HCT116 (cell line): ENCODE data around the gene DHCR24. TPM values are rescaled to one million over a fixed set of nuclear protein-coding genes. Genes with fewer than 3 reads are reported as not detected.

ENCODE experiments used
- ATAC-seq: fragments of 200-7000 bp; cut with Tn5 transposase; 2 replicates; pipeline ENCODE4 v1.9.1; 2020; ENCODE audit warnings: mild to moderate bottlenecking, moderate library complexity
- BruUV-seq: library from RNA; stranded (reverse); fragments of 400-500 nt; replicated peaks from 2 replicates; lab custom pipeline; 2021; lab: Mats Ljungman, UMichigan
- CTCF ChIA-PET: fragments of 300-600 bp; sonication (Branson Sonifier 250); formaldehyde crosslinking; loops from one replicate; lab custom pipeline; 2021; ENCODE audit warnings: antibody characterized with exemption; lab: Charles Lee
- POLR2A ChIA-PET: fragments of 300-600, 350-600 bp; sonication (Branson Sonifier 250); formaldehyde crosslinking; loops from one replicate; lab custom pipeline; 2021; ENCODE audit warnings: antibody characterized with exemption; lab: Charles Lee
- RAD21 ChIA-PET, 2 experiments: fragments of 300-600 bp; sonication (Branson Sonifier 250); formaldehyde crosslinking; loops; one replicate each; lab custom pipeline; 2023; ENCODE audit warnings: low total read pairs in 2 of 2; ENCODE audit not compliant: uncharacterized antibody in 2 of 2, unreplicated experiment in 2 of 2, low non-redundant PET in 1 of 2; lab: Charles Lee
- DNase-seq: peaks from one replicate; pipeline ENCODE4 v3.0.0-alpha.2; 2010; ENCODE audit warnings: low read depth, low spot score
- H2AFZ ChIP-seq: fragments of 200-600 bp; shearing (Covaris generic), sonication (generic); 2 replicates; pipeline ENCODE4 v1.6.1; 2017; ENCODE audit warnings: low read depth, mixed run types, mixed read lengths, antibody characterized with exemption, low read length; ENCODE audit not compliant: poor library complexity, severe bottlenecking
- H3K27ac ChIP-seq: 2 replicates; pipeline ENCODE4 v1.5.1; 2012; ENCODE audit warnings: low read depth, low read length
- H3K27me3 ChIP-seq: fragments of 200-600 bp; sonication (generic); 2 replicates; pipeline ENCODE4 v1.6.1; 2016; ENCODE audit warnings: mixed run types, low read length, mixed read lengths; ENCODE audit not compliant: insufficient read depth
- H3K36me3 ChIP-seq, 2 experiments: fragments of 200-500 bp in 1 of 2; fragments of 200-600 bp in 1 of 2; sonication (Bioruptor generic) in 1 of 2; sonication (generic) in 1 of 2; 2 replicates each; pipeline versions ENCODE4 v1.5.1 to v1.6.1; 2014 to 2016; ENCODE audit warnings: low read length in 2 of 2, inconsistent platforms in 1 of 2, mixed read lengths in 1 of 2, mixed run types in 1 of 2; ENCODE audit not compliant: insufficient read depth in 2 of 2, control insufficient read depth in 1 of 2
- H3K4me1 ChIP-seq, 2 experiments: fragments of 200-600 bp in 1 of 2; sonication (generic) in 1 of 2; 2 replicates each; pipeline versions ENCODE4 v1.5.1 to v1.6.1; 2012 to 2017; ENCODE audit warnings: low read length in 2 of 2, inconsistent platforms in 1 of 2, mild to moderate bottlenecking in 1 of 2, mixed read lengths in 1 of 2, mixed run types in 1 of 2, moderate library complexity in 1 of 2; ENCODE audit not compliant: insufficient read depth in 2 of 2, control insufficient read depth in 1 of 2
- H3K4me2 ChIP-seq: fragments of 200-600 bp; sonication (generic); 2 replicates; pipeline ENCODE4 v1.6.1; 2017; ENCODE audit warnings: mixed run types, low read length, mixed read lengths
- H3K4me3 ChIP-seq, 2 experiments: fragments of 200-600 bp in 1 of 2; sonication (generic) in 1 of 2; replicated peaks in 1 of 2; 2 replicates each; pipeline ENCODE4 v1.5.1; 2011 to 2016; ENCODE audit warnings: low read length in 2 of 2, control low read depth in 1 of 2, low read depth in 1 of 2, mild to moderate bottlenecking in 1 of 2, mixed read lengths in 1 of 2, mixed run types in 1 of 2
- H3K79me2 ChIP-seq: fragments of 200-600 bp; sonication (generic); 2 replicates; pipeline ENCODE4 v1.6.1; 2017; ENCODE audit warnings: mild to moderate bottlenecking, mixed run types, low read length, moderate library complexity, mixed read lengths; ENCODE audit not compliant: insufficient read depth
- H3K9ac ChIP-seq: fragments of 200-600 bp; sonication (generic); 2 replicates; pipeline ENCODE4 v1.6.1; 2016; ENCODE audit warnings: low read length, mixed read lengths
- H3K9me2 ChIP-seq: fragments of 200-600 bp; sonication (generic), shearing (Covaris generic); 2 replicates; pipeline ENCODE4 v1.6.1; 2017; ENCODE audit warnings: mixed run types, mild to moderate bottlenecking, moderate library complexity; ENCODE audit not compliant: insufficient read depth
- H3K9me3 ChIP-seq, 2 experiments: fragments of 200-500 bp in 1 of 2; fragments of 200-600 bp in 1 of 2; sonication (Bioruptor generic) in 1 of 2; sonication (generic) in 1 of 2; 2 replicates each; pipeline ENCODE4 v1.6.1; 2014 to 2017; ENCODE audit warnings: low read length in 2 of 2, mixed read lengths in 2 of 2, inconsistent platforms in 1 of 2, low read depth in 1 of 2, mild to moderate bottlenecking in 1 of 2, mixed run types in 1 of 2, moderate library complexity in 1 of 2; ENCODE audit not compliant: control insufficient read depth in 1 of 2, insufficient read depth in 1 of 2
- H4K20me1 ChIP-seq: fragments of 200-600 bp; sonication (generic), shearing (Covaris generic); 2 replicates; pipeline ENCODE4 v1.6.1; 2017; ENCODE audit warnings: mixed run types, mild to moderate bottlenecking, moderate library complexity; ENCODE audit not compliant: insufficient read depth
- ATF3 ChIP-seq: IDR thresholded peaks from 2 replicates; pipeline ENCODE4 v1.6.1; 2012
- CTCF ChIP-seq, 3 experiments: fragments of 200-600 bp in 1 of 3; sonication (generic) in 1 of 3; IDR thresholded peaks in 2 of 3; conservative IDR thresholded peaks in 1 of 3; 2 replicates each; pipeline ENCODE4 v1.5.1; 2012 to 2017; ENCODE audit warnings: low read depth in 2 of 3, low read length in 2 of 3, antibody characterized with exemption in 1 of 3, borderline replicate concordance in 1 of 3, control low read depth in 1 of 3, mild to moderate bottlenecking in 1 of 3, mixed read lengths in 1 of 3, mixed run types in 1 of 3, moderate library complexity in 1 of 3; ENCODE audit not compliant: insufficient read depth in 1 of 3
- ELF1 ChIP-seq: IDR thresholded peaks from 2 replicates; pipeline ENCODE4 v1.6.1; 2012; ENCODE audit warnings: low read depth, borderline replicate concordance
- EZH2 ChIP-seq: fragments of 200-600 bp; sonication (generic); IDR thresholded peaks from 2 replicates; pipeline ENCODE4 v1.6.1; 2017; ENCODE audit warnings: antibody characterized with exemption, mixed run types
- FOSL1 ChIP-seq: IDR thresholded peaks from 2 replicates; pipeline ENCODE4 v1.6.1; 2012; ENCODE audit warnings: low read depth
- MAX ChIP-seq: IDR thresholded peaks from 2 replicates; pipeline ENCODE4 v1.6.1; 2012
- POLR2A ChIP-seq: IDR thresholded peaks from 2 replicates; pipeline ENCODE4 v1.7.0; 2011; ENCODE audit warnings: borderline replicate concordance; ENCODE audit not compliant: insufficient read depth, insufficient read length; ENCODE audit errors: extremely low read depth
- POLR2AphosphoS5 ChIP-seq: IDR thresholded peaks from 2 replicates; pipeline ENCODE4 v1.6.1; 2011; ENCODE audit warnings: mild to moderate bottlenecking, low read depth, low read length, moderate library complexity
- RAD21 ChIP-seq: IDR thresholded peaks from 2 replicates; pipeline ENCODE4 v1.6.1; 2012; ENCODE audit warnings: low read depth, mild to moderate bottlenecking
- SIN3A ChIP-seq: IDR thresholded peaks from 2 replicates; pipeline ENCODE4 v1.6.1; 2012; ENCODE audit warnings: low read depth
- SRF ChIP-seq: IDR thresholded peaks from 2 replicates; pipeline ENCODE4 v1.6.1; 2012; ENCODE audit warnings: low read depth
- TCF7L2 ChIP-seq: IDR thresholded peaks from 2 replicates; pipeline ENCODE4 v1.7.0; 2011; ENCODE audit warnings: borderline replicate concordance, inconsistent platforms; ENCODE audit not compliant: insufficient read depth, insufficient read length; ENCODE audit errors: extremely low read depth
- ZNF274 ChIP-seq: fragments of 200-500 bp; sonication (Bioruptor generic); IDR thresholded peaks from 2 replicates; pipeline ENCODE4 v1.6.1; 2014; ENCODE audit warnings: mild to moderate bottlenecking, low read depth, low read length, inconsistent platforms
- intact Hi-C: fragments of 100-400 bp; cut with micrococcal nuclease; formaldehyde crosslinking; loops from 2 replicates; pipeline ENCODE4 v1.10.0; 2022
- total RNA-seq: library from RNA; stranded (reverse); gene quantifications from one replicate; pipeline ENCODE4 v1.2.1, GENCODE V29; 2021; ENCODE audit not compliant: unreplicated experiment

Gene DHCR24
- total RNA-seq, 1 experiment from 2014 or later = 132 TPM

GRCh38 chr1:54865238-54866073, 21.5 kb downstream of the DHCR24 start:
- no TSS peak for BruUV-seq
- POLR2A ChIA-PET = no interaction called here
- Histone ChIP-seq H3K9me2 (no peaks in the 10 kb centered on the region), H3K4me2 (no peak overlapping the region), H4K20me1 (0 out of 2 replicates have a peak, but pooled peaks cover 5% of the 10 kb centered on the region), H3K79me2 (no peaks in the 10 kb centered on the region), H3K4me1 (peaks cover 0 to 12% of the 10 kb centered on the region in 2 experiments; a peak in 2 of 4 replicates), H3K36me3 (peaks cover 38 to 39% of the 10 kb centered on the region in 2 experiments), H2AFZ (no peak overlapping the region), H3K9ac (no peak overlapping the region), H3K4me3 (no peak overlapping the region), H3K27me3 (no peaks in the 10 kb centered on the region), H3K9me3 (no peaks in the 10 kb centered on the region), H3K27ac (no peak overlapping the region)
- intact Hi-C loops = no loop called here
- ATAC-seq (no peak), DNase-seq (no peak)
- RAD21 ChIA-PET = no interaction called here
- CTCF ChIA-PET = no interaction called here
- TF ChIP-seq FOSL1 (no peak), ZNF274 (no peak), RAD21 (no peak), ELF1 (no peak), POLR2AphosphoS5 (no peak), SIN3A (no peak), EZH2 (no peak), CTCF (IDR thresholded peaks at IDR 0.05 in 2 of 3, conservative IDR thresholded peaks at IDR 0.05 in 1 of 3; ENCODE audit: borderline replicate concordance in 1 of 3, insufficient read depth in 1 of 3, low read depth in 2 of 3, low read length in 2 of 3) (no peak), SRF (no peak), ATF3 (no peak), POLR2A (no peak), MAX (no peak), TCF7L2 (no peak)
